Measurements from ENCODE around the gene PRMT5. TPM values are rescaled to one million over a fixed set of nuclear protein-coding genes. Genes with fewer than 3 reads are reported as not detected.

PRMT5 gene
- total RNA-seq, 4 donors from 2014 or later, result 32.2 to 92.3 (median 43.4) TPM

- Histone ChIP-seq H3K27me3 (peaks cover 13% of the 10 kb centered on the region), H3K4me1 (peaks cover 11 to 53% (median 37%) of the 10 kb centered on the region in 4 donors), H3K27ac (peak overlapping the region; percentile 47 to 74 (median 62)), H3K4me3 (no peak overlapping the region), H3K36me3 (no peaks in the 10 kb centered on the region), H3K9me3 (no peaks in the 10 kb centered on the region)
- intact Hi-C loops (cut with DNase I; ENCODE audit: low total_unique reads), result no loop called here
- peak; percentile 31 for DNase-seq
- TF ChIP-seq POLR2A (IDR thresholded peaks at IDR 0.05) (no peak), EP300 (IDR thresholded peaks at IDR 0.05; ENCODE audit: low read depth) (no peak), CTCF (IDR thresholded peaks at IDR 0.05) (no peak), POLR2AphosphoS5 (IDR thresholded peaks at IDR 0.05) (no peak)
- in situ Hi-C loops (cut with MboI; ENCODE audit: low pct_ligation_motif_present in 1 of 4, low pct_unique_long_range_greater_than_20kb in 1 of 4, low sequenced_read_pairs in 3 of 4), result loop anchor here in 1 of 4 donors (10.0 kb wide), 1 partner anchor 88 kb away; no protein-coding TSS in a partner anchor
- WGBS, 2 donors (ENCODE audit: low coverage in 1 of 2), result 28 to 33% methylated on average over 3 to 6 of the region's 6 CpGs
Observed at GRCh38 chr14:22976620-22977433, 47.7 kb upstream of the PRMT5 start.

- no peak for TF ChIP-seq EP300 (IDR thresholded peaks at IDR 0.05; ENCODE audit: low read depth)
- no peaks in the 10 kb centered on the region for H3K36me3 ChIP-seq
- peaks cover 11 to 34% (median 24%) of the 10 kb centered on the region in 4 donors for H3K4me1 ChIP-seq
- H3K27me3 ChIP-seq, result no peaks in the 10 kb centered on the region
- H3K4me3 ChIP-seq, result no peak overlapping the region
- H3K27ac ChIP-seq, result no peak overlapping the region
- no peak for DNase-seq
- intact Hi-C loops (cut with DNase I; ENCODE audit: low total_unique reads) (no loop called here), in situ Hi-C loops (cut with MboI; ENCODE audit: low pct_ligation_motif_present in 1 of 4, low pct_unique_long_range_greater_than_20kb in 1 of 4, low sequenced_read_pairs in 3 of 4) (loop anchor here in 1 of 4 donors (10.0 kb wide), 1 partner anchor 90 kb away; no protein-coding TSS in a partner anchor)
- no peaks in the 10 kb centered on the region for H3K9me3 ChIP-seq
- WGBS, 2 donors (ENCODE audit: low coverage in 1 of 2), result 50 to 65% methylated on average over 2 to 8 of the region's 9 CpGs
Observed at GRCh38 chr14:22974530-22975313, 45.5 kb upstream of the PRMT5 start.

GRCh38 chr14:22973217-22974032, 44.2 kb upstream of the PRMT5 start:
- in situ Hi-C loops (cut with MboI; ENCODE audit: low pct_ligation_motif_present in 1 of 4, low pct_unique_long_range_greater_than_20kb in 1 of 4, low sequenced_read_pairs in 3 of 4) (loop anchor here in 1 of 4 donors (10.0 kb wide), 1 partner anchor 91 kb away; no protein-coding TSS in a partner anchor), intact Hi-C loops (cut with DNase I; ENCODE audit: low total_unique reads) (no loop called here)
- peak; percentile 69 to 80 (median 70) for TF ChIP-seq CTCF (IDR thresholded peaks at IDR 0.05)
- no peak for TF ChIP-seq POLR2AphosphoS5 (IDR thresholded peaks at IDR 0.05)
- Histone ChIP-seq H3K4me3 (no peak overlapping the region), H3K27me3 (no peaks in the 10 kb centered on the region), H3K9me3 (no peaks in the 10 kb centered on the region), H3K4me1 (peaks cover 11 to 23% (median 21%) of the 10 kb centered on the region in 4 donors), H3K36me3 (no peaks in the 10 kb centered on the region), H3K27ac (no peak overlapping the region)
- DNase-seq, result peak; percentile 55
- 64 to 78% methylated on average over 2 to 6 of the region's 6 CpGs for WGBS, 2 donors (ENCODE audit: low coverage in 1 of 2)

GRCh38 chr14:22972313-22972930, 43.2 kb upstream of the PRMT5 start:
- no peak for TF ChIP-seq POLR2AphosphoS5 (IDR thresholded peaks at IDR 0.05)
- no peak for TF ChIP-seq EP300 (IDR thresholded peaks at IDR 0.05; ENCODE audit: low read depth)
- no peak for TF ChIP-seq POLR2A (IDR thresholded peaks at IDR 0.05)
- TF ChIP-seq CTCF (IDR thresholded peaks at IDR 0.05), result no peak
- Histone ChIP-seq H3K27me3 (no peaks in the 10 kb centered on the region), H3K36me3 (no peaks in the 10 kb centered on the region), H3K27ac (no peak overlapping the region), H3K4me1 (peaks cover 3 to 13% (median 11%) of the 10 kb centered on the region in 4 donors), H3K4me3 (no peak overlapping the region), H3K9me3 (no peaks in the 10 kb centered on the region)
- DNase-seq, result no peak
- in situ Hi-C loops (cut with MboI; ENCODE audit: low pct_ligation_motif_present in 1 of 4, low pct_unique_long_range_greater_than_20kb in 1 of 4, low sequenced_read_pairs in 3 of 4) (loop anchor here in 1 of 4 donors (10.0 kb wide), 1 partner anchor 92 kb away; no protein-coding TSS in a partner anchor), intact Hi-C loops (cut with DNase I; ENCODE audit: low total_unique reads) (no loop called here)
- 86 to 100% methylated on average over 1 to 2 of the region's 2 CpGs for whole genome bisulfite sequencing, 2 donors (ENCODE audit: low coverage in 1 of 2)

Data from transverse colon (tissue), 4 donors.